IMR-90 (cell line): ENCODE measurements around the gene KRR1.

Experiments
- BHLHE40 ChIP-seq: fragments of 150-350 bp; IDR thresholded peaks from 2 replicates; pipeline ENCODE4 v1.6.1; 2016; ENCODE audit warnings: mild to moderate bottlenecking, low read depth, low read length
- CEBPB ChIP-seq: IDR thresholded peaks from 2 replicates; pipeline ENCODE4 v1.6.1; 2012; ENCODE audit warnings: low read depth, low read length, improper control_type of control experiment
- FOS ChIP-seq: fragments of 150-350 bp; IDR thresholded peaks from 2 replicates; pipeline ENCODE4 v1.6.1; 2016; ENCODE audit warnings: low read depth, low read length
- MAZ ChIP-seq: IDR thresholded peaks from 2 replicates; pipeline ENCODE4 v1.6.1; 2012; ENCODE audit warnings: low read depth, mild to moderate bottlenecking, low read length, improper control_type of control experiment, moderate library complexity, borderline replicate concordance
- MXI1 ChIP-seq: IDR thresholded peaks from 2 replicates; pipeline ENCODE4 v1.6.1; 2012; ENCODE audit warnings: low read depth, mild to moderate bottlenecking, low read length, moderate library complexity, borderline replicate concordance
- POLR2A ChIP-seq: IDR thresholded peaks from 2 replicates; pipeline ENCODE4 v1.6.1; 2012; ENCODE audit warnings: mild to moderate bottlenecking, low read depth, low read length
- RCOR1 ChIP-seq: IDR thresholded peaks from 2 replicates; pipeline ENCODE4 v1.6.1; 2012; ENCODE audit warnings: mild to moderate bottlenecking, low read length, improper control_type of control experiment; ENCODE audit not compliant: insufficient replicate concordance
- TF ChIP-seq, protein P1 (sequence below): conservative IDR thresholded peaks from 2 replicates; pipeline ENCODE4 v1.5.1; 2012; ENCODE audit warnings: mild to moderate bottlenecking, low read depth, low read length, improper control_type of control experiment

DNA sequence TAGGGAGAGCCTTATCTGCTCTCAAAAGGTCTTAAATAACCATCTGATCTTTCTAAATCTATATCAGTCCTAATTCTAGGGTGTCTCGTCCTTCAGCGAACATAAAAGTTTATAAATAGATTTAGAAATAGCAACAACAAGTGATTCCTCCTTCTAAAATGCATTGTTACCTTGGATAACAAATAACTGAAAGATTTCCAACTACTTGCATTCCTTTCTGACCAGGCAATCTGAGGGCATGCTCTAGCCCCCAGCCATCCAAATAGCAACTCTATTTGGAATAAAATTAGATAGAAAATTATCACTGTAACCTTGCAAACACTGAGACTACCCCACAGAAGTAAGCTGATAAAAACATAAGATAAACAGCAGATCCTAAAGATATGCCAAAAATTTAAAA, 21.8 kb upstream of the KRR1 start:
- no peak for TF ChIP-seq POLR2A
- TF ChIP-seq RCOR1: no peak
- no peak for TF ChIP-seq CEBPB
- TF ChIP-seq, protein P1, sequence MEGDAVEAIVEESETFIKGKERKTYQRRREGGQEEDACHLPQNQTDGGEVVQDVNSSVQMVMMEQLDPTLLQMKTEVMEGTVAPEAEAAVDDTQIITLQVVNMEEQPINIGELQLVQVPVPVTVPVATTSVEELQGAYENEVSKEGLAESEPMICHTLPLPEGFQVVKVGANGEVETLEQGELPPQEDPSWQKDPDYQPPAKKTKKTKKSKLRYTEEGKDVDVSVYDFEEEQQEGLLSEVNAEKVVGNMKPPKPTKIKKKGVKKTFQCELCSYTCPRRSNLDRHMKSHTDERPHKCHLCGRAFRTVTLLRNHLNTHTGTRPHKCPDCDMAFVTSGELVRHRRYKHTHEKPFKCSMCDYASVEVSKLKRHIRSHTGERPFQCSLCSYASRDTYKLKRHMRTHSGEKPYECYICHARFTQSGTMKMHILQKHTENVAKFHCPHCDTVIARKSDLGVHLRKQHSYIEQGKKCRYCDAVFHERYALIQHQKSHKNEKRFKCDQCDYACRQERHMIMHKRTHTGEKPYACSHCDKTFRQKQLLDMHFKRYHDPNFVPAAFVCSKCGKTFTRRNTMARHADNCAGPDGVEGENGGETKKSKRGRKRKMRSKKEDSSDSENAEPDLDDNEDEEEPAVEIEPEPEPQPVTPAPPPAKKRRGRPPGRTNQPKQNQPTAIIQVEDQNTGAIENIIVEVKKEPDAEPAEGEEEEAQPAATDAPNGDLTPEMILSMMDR: no peak
- no peak for TF ChIP-seq MAZ
- TF ChIP-seq MXI1: no peak
- no peak for TF ChIP-seq BHLHE40
- no peak for TF ChIP-seq FOS
